Measurements from ENCODE around the gene GALNT3. TPM values are rescaled to one million over a fixed set of nuclear protein-coding genes. Genes with fewer than 3 reads are reported as not detected.

Gene GALNT3
- total RNA-seq, 1 donor from 2014 or later, result 28.7 TPM

DNA sequence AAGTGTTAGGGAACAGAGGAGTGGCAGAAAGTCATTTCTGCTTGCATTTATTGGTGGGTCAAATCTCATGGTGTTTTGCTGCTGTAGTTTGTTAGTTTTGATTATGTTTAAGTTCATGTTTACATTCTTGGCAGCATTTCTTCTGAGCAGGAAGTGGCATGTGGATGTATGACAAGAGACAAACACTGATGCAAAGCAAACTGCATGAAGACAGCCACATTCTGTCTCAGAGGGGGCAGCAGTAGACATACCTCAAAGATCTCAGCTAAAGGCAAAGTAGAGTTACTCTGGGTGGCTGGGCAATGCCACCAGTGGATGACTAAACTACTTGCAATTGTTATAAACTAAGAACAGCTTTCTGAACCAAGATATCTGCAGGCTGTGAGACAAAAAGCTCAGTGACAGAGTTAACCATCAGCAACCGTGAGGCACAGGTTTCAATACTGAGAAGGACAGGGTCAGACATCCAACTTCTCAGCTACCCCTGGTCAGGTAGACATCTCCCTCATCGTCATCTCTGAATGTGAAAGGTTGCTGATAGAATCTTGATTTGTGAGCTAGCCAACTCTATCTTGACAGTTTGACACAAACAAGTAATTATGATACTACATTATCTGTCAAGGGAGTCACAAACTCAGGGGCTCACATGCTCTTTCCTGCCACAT lies 16.4 kb downstream of the GALNT3 start:
- TF ChIP-seq, protein P1, sequence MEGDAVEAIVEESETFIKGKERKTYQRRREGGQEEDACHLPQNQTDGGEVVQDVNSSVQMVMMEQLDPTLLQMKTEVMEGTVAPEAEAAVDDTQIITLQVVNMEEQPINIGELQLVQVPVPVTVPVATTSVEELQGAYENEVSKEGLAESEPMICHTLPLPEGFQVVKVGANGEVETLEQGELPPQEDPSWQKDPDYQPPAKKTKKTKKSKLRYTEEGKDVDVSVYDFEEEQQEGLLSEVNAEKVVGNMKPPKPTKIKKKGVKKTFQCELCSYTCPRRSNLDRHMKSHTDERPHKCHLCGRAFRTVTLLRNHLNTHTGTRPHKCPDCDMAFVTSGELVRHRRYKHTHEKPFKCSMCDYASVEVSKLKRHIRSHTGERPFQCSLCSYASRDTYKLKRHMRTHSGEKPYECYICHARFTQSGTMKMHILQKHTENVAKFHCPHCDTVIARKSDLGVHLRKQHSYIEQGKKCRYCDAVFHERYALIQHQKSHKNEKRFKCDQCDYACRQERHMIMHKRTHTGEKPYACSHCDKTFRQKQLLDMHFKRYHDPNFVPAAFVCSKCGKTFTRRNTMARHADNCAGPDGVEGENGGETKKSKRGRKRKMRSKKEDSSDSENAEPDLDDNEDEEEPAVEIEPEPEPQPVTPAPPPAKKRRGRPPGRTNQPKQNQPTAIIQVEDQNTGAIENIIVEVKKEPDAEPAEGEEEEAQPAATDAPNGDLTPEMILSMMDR (conservative IDR thresholded peaks at IDR 0.05; ENCODE audit: low read depth, low read length), result no peak
- H3K4me3 ChIP-seq (ENCODE audit: low read depth, low read length), result no peak overlapping the region

GRCh38 chr2:165776796-165777195 lies 17.3 kb downstream of the GALNT3 start:
- no peak for DNase-seq (ENCODE audit: low read depth)
- TF ChIP-seq, protein P1 (conservative IDR thresholded peaks at IDR 0.05; ENCODE audit: low read depth, low read length), result no peak
- no peak overlapping the region for H3K4me3 ChIP-seq (ENCODE audit: low read depth, low read length)

More for the DNA sequence above, 16.4 kb downstream of the GALNT3 start:
- no peak for DNase-seq (ENCODE audit: low read depth)

- DNase-seq (ENCODE audit: low read depth), result no peak
- no peak overlapping the region for H3K4me3 ChIP-seq (ENCODE audit: low read depth, low read length)
- TF ChIP-seq, protein P1 (conservative IDR thresholded peaks at IDR 0.05; ENCODE audit: low read depth, low read length), result no peak
Observed at GRCh38 chr2:165776013-165776412, 18.0 kb downstream of the GALNT3 start.

GRCh38 chr2:165773684-165774083 lies 20.4 kb downstream of the GALNT3 start:
- no peak overlapping the region for H3K4me3 ChIP-seq (ENCODE audit: low read depth, low read length)
- TF ChIP-seq, protein P1 (conservative IDR thresholded peaks at IDR 0.05; ENCODE audit: low read depth, low read length), result no peak
- no peak for DNase-seq (ENCODE audit: low read depth)

GRCh38 chr2:165772183-165772582 lies 21.9 kb downstream of the GALNT3 start:
- no peak overlapping the region for H3K4me3 ChIP-seq (ENCODE audit: low read depth, low read length)
- no peak for DNase-seq (ENCODE audit: low read depth)
- TF ChIP-seq, protein P1 (conservative IDR thresholded peaks at IDR 0.05; ENCODE audit: low read depth, low read length), result no peak

DNA sequence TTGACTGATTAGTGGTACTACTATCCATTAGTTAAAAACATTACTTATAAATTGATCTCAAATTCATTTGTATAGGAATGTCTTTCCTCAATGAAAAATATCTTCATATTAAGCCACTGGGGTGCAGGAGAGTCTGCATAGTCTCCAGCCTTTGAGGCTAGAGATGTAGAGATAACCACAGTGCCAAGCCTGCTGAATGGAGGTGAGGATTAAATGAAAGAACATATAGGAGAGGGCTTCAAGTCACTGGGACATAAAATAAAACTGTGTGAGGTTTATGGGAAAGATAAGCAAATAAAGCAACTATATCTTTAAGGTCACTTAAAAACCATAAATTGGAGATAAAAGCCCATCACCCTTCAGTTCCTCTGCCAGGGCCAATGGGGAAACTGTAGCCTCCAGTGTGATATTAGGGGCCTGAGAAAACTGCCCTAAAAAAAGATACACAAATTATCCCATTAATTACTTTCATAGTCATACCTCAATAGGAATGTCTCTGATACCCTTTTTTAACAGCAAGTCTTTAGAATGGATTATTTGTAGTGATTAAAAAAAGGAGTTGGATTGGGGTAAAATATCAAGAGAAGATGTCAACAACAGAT lies 27.6 kb downstream of the GALNT3 start:
- TF ChIP-seq, protein P1 (conservative IDR thresholded peaks at IDR 0.05; ENCODE audit: low read depth, low read length), result no peak
- H3K4me3 ChIP-seq (ENCODE audit: low read depth, low read length), result no peak overlapping the region
- DNase-seq (ENCODE audit: low read depth), result no peak

GRCh38 chr2:165762723-165763122 lies 31.3 kb downstream of the GALNT3 start:
- TF ChIP-seq, protein P1 (conservative IDR thresholded peaks at IDR 0.05; ENCODE audit: low read depth, low read length), result no peak
- H3K4me3 ChIP-seq (ENCODE audit: low read depth, low read length), result no peak overlapping the region
- no peak for DNase-seq (ENCODE audit: low read depth)

Measured in epithelial cell of proximal tubule (primary cell).